DMS79 treated with DMSO at 0.1 percent for 48 hours (cell line): ENCODE results near the gene GMFB.

ENCODE experiments used
- DNase-seq: peaks from one replicate; lab custom pipeline; 2025; lab: John Stamatoyannopoulos, UW

GMFB gene

GRCh38 chr14:54490445-54491175 lies 1.8 kb upstream of the GMFB start:
- DNase-seq, result no peak

- peak; percentile 21 for DNase-seq
These were observed 1.1 kb upstream of the GMFB start for GRCh38 chr14:54489731-54490444.

- no peak for DNase-seq
These were observed 521 bp upstream of the GMFB start for GRCh38 chr14:54489318-54489683.

- DNase-seq, result peak; percentile 60
These were observed 498 bp downstream of the GMFB start for GRCh38 chr14:54488318-54488645.

GRCh38 chr14:54487771-54488170 lies 1.0 kb downstream of the GMFB start:
- peak; percentile 54 for DNase-seq

- DNase-seq, result no peak
These were observed 2.1 kb downstream of the GMFB start for GRCh38 chr14:54486685-54487084.

- no peak for DNase-seq
These were observed 4.9 kb downstream of the GMFB start for GRCh38 chr14:54483846-54484245.

GRCh38 chr14:54483073-54483745 lies 5.6 kb downstream of the GMFB start:
- no peak for DNase-seq

- DNase-seq, result no peak
These were observed 7.1 kb downstream of the GMFB start for GRCh38 chr14:54481695-54482094.

- no peak for DNase-seq
These were observed 7.8 kb downstream of the GMFB start for GRCh38 chr14:54480830-54481562.

GRCh38 chr14:54478636-54479215 lies 10.1 kb downstream of the GMFB start:
- DNase-seq, result no peak

- DNase-seq, result no peak
These were observed 12.9 kb downstream of the GMFB start for GRCh38 chr14:54475911-54476310.

GRCh38 chr14:54475187-54475899 lies 13.4 kb downstream of the GMFB start:
- no peak for DNase-seq

- DNase-seq, result no peak
These were observed 14.5 kb downstream of the GMFB start for GRCh38 chr14:54474232-54474793.

GRCh38 chr14:54472315-54472714 lies 16.5 kb downstream of the GMFB start:
- no peak for DNase-seq

- no peak for DNase-seq
These were observed 17.1 kb downstream of the GMFB start for GRCh38 chr14:54471641-54472040.

GRCh38 chr14:54470701-54471100 lies 18.1 kb downstream of the GMFB start:
- no peak for DNase-seq

GRCh38 chr14:54467280-54467679 lies 21.5 kb downstream of the GMFB start:
- no peak for DNase-seq

GRCh38 chr14:54465654-54466053 lies 23.1 kb downstream of the GMFB start:
- no peak for DNase-seq

GRCh38 chr14:54462048-54462447 lies 26.7 kb downstream of the GMFB start:
- no peak for DNase-seq

- DNase-seq, result no peak
These were observed 29.7 kb downstream of the GMFB start for GRCh38 chr14:54459106-54459505.
